HG02840 (cell line): ENCODE data around the gene TSPAN4.

Experiments
- ATAC-seq: cut with Tn5 transposase; IDR thresholded peaks from one replicate; pipeline ENCODE4 v1.9.1; 2021; ENCODE audit warnings: mild to moderate bottlenecking, moderate library complexity, moderate number of reproducible peaks; ENCODE audit not compliant: unreplicated experiment, low FRiP score

The TSPAN4 gene

GRCh38 chr11:821512-822371 is 20.9 kb upstream of the TSPAN4 start:
- no peak for ATAC-seq

- no peak for ATAC-seq
Observed at GRCh38 chr11:823441-824291, 19.0 kb upstream of the TSPAN4 start.

- no peak for ATAC-seq
Observed at GRCh38 chr11:824292-824880, 18.3 kb upstream of the TSPAN4 start.

- ATAC-seq = no peak
Observed at GRCh38 chr11:824942-825341, 17.7 kb upstream of the TSPAN4 start.

- no peak for ATAC-seq
Observed at GRCh38 chr11:825366-826226, 17.1 kb upstream of the TSPAN4 start.

GRCh38 chr11:826227-826621 is 16.4 kb upstream of the TSPAN4 start:
- no peak for ATAC-seq

- ATAC-seq = no peak
Observed at GRCh38 chr11:826836-827145, 15.9 kb upstream of the TSPAN4 start.

GRCh38 chr11:827146-827896 is 15.3 kb upstream of the TSPAN4 start:
- ATAC-seq = no peak

- no peak for ATAC-seq
Observed at GRCh38 chr11:827897-828192, 14.8 kb upstream of the TSPAN4 start, which contains the start of gene CRACR2B. CRACR2B (plus strand) TSS chr11:827919; CDS start chr11:828608, 689 bp downstream.

GRCh38 chr11:828506-829175 is 14.0 kb upstream of the TSPAN4 start:
- ATAC-seq = no peak

GRCh38 chr11:829176-829846 is 13.3 kb upstream of the TSPAN4 start:
- ATAC-seq = no peak

GRCh38 chr11:829847-830294 is 12.8 kb upstream of the TSPAN4 start:
- no peak for ATAC-seq

GRCh38 chr11:830295-831117 is 12.1 kb upstream of the TSPAN4 start:
- no peak for ATAC-seq

- ATAC-seq = no peak
Observed at GRCh38 chr11:831118-831864, 11.4 kb upstream of the TSPAN4 start.

- no peak for ATAC-seq
Observed at GRCh38 chr11:831961-832528, 10.6 kb upstream of the TSPAN4 start.

GRCh38 chr11:832529-833113 is 10.0 kb upstream of the TSPAN4 start, which contains the start of gene CD151:
CD151 (plus strand) TSS chr11:832952; CDS start chr11:836070, 3,118 bp downstream.
- no peak for ATAC-seq
